Activated T-cell treated with anti-CD3 and anti-CD28 coated beads, Interleukin-2, amount 50 U/mL, for 72 hours (primary cell): ENCODE measurements around the gene ANKZF1. TPM values are rescaled to one million over a fixed set of nuclear protein-coding genes. Genes with fewer than 3 reads are reported as not detected.
"Not testable (repeated sequence)": the region's sequence is repeated elsewhere in the genome, so short reads cannot be mapped to it uniquely, and the experiment has no call there.

ENCODE experiments used
- ATAC-seq, 2 donors: fragments of 150-1000 bp; cut with Tn5 transposase; replicated peaks in 1 of 2; 2 replicates each; pipeline ENCODE4 v1.10.0; 2021; ENCODE audit warnings: moderate library complexity in 2 of 2, mild to moderate bottlenecking in 1 of 2
- DNase-seq, 2 donors: peaks; one replicate each; pipeline ENCODE4 v3.0.0; 2021 to 2022; ENCODE audit warnings: mixed read lengths in 1 of 2
- H3K27ac Mint-ChIP-seq: one replicate; pipeline ENCODE4 v1.8.0; 2022; ENCODE audit warnings: mild to moderate bottlenecking, moderate library complexity, mixed read lengths
- H3K27me3 Mint-ChIP-seq: one replicate; pipeline ENCODE4 v1.8.0; 2022; ENCODE audit warnings: low read depth, mixed read lengths
- H3K36me3 Mint-ChIP-seq, 2 donors: one replicate each; pipeline ENCODE4 v1.8.0; 2022; ENCODE audit warnings: mixed read lengths in 2 of 2, mild to moderate bottlenecking in 1 of 2; ENCODE audit not compliant: insufficient read depth in 2 of 2
- H3K4me1 Mint-ChIP-seq: one replicate; pipeline ENCODE4 v1.8.0; 2022; ENCODE audit warnings: low read depth, mixed read lengths
- H3K4me3 Mint-ChIP-seq, 2 donors: one replicate each; pipeline ENCODE4 v1.8.0; 2022; ENCODE audit warnings: mild to moderate bottlenecking in 2 of 2, mixed read lengths in 2 of 2, moderate library complexity in 2 of 2
- H3K9me3 Mint-ChIP-seq, 2 donors: one replicate each; pipeline ENCODE4 v1.8.0; 2022; ENCODE audit warnings: mixed read lengths in 2 of 2
- total RNA-seq, 2 donors: library from RNA; stranded (reverse); gene quantifications; one replicate each; pipeline ENCODE4 v1.2.3, GENCODE V29; 2022

ANKZF1 gene
- 100 to 1,000 TPM; 101 to 117 TPM for total RNA-seq

- Mint-ChIP-seq H3K36me3 (peaks cover 14 to 32% of the 10 kb centered on the region in 2 donors), H3K27ac (peak within 1 kb of the TSS; percentile 98), H3K27me3 (no peaks in the 10 kb centered on the region), H3K4me1 (peaks cover 47% of the 10 kb centered on the region), H3K4me3 (peak within 1 kb of the TSS; percentile 93 to 99), H3K9me3 (no peaks in the 10 kb centered on the region)
- DNase-seq, result peak; percentile 98 to 99
- peak; percentile 96 to 98 for ATAC-seq
Measured at GRCh38 chr2:219229305-219230058, at the start of gene ANKZF1, which contains the start of gene ATG9A. Gene ANKZF1 (plus strand): TSS chr2:219229806. CDS start chr2:219230258, 452 bp downstream. Gene ATG9A (minus strand): TSS chr2:219229636. CDS start chr2:219228024, 1,612 bp downstream.

GRCh38 chr2:219180961-219181360 is 48.6 kb upstream of the ANKZF1 start:
- ATAC-seq, result no peak

GRCh38 chr2:219181531-219181930 is 48.1 kb upstream of the ANKZF1 start:
- Mint-ChIP-seq H3K4me1 (peaks cover 56% of the 10 kb centered on the region), H3K27ac (peak overlapping the region; percentile 58), H3K27me3 (no peaks in the 10 kb centered on the region), H3K36me3 (peaks cover 12 to 22% of the 10 kb centered on the region in 2 donors), H3K4me3 (peak overlapping the region in 1 of 2 donors; percentile 36), H3K9me3 (no peaks in the 10 kb centered on the region)
- ATAC-seq (no peak), DNase-seq (no peak)

More at GRCh38 chr2:219180961-219181360, 48.6 kb upstream of the ANKZF1 start:
- H3K36me3 Mint-ChIP-seq, result peaks cover 12 to 22% of the 10 kb centered on the region in 2 donors
- no peaks in the 10 kb centered on the region for H3K9me3 Mint-ChIP-seq
- H3K4me3 Mint-ChIP-seq, result peak overlapping the region in 1 of 2 donors; percentile 11
- peak overlapping the region; percentile 22 for H3K27ac Mint-ChIP-seq
- peaks cover 52% of the 10 kb centered on the region for H3K4me1 Mint-ChIP-seq
- no peak for DNase-seq
- H3K27me3 Mint-ChIP-seq, result no peaks in the 10 kb centered on the region

GRCh38 chr2:219182331-219183150 is 47.1 kb upstream of the ANKZF1 start:
- Mint-ChIP-seq H3K27ac (peak overlapping the region; percentile 12), H3K9me3 (no peaks in the 10 kb centered on the region), H3K27me3 (no peaks in the 10 kb centered on the region), H3K36me3 (peaks cover 12 to 19% of the 10 kb centered on the region in 2 donors), H3K4me3 (peak overlapping the region in 1 of 2 donors; percentile 36), H3K4me1 (peaks cover 60% of the 10 kb centered on the region)
- ATAC-seq (peak in 1 of 2 donors; percentile 44), DNase-seq (peak; percentile 36 to 59)

- Mint-ChIP-seq H3K27ac (peak overlapping the region; percentile 27), H3K4me3 (peak overlapping the region in 1 of 2 donors; percentile 15), H3K36me3 (peaks cover 13 to 18% of the 10 kb centered on the region in 2 donors), H3K27me3 (no peaks in the 10 kb centered on the region), H3K4me1 (peaks cover 59% of the 10 kb centered on the region), H3K9me3 (no peaks in the 10 kb centered on the region)
- DNase-seq (no peak), ATAC-seq (no peak)
Measured at GRCh38 chr2:219183151-219183772, 46.3 kb upstream of the ANKZF1 start.

GRCh38 chr2:219184121-219184520 is 45.5 kb upstream of the ANKZF1 start:
- Mint-ChIP-seq H3K27ac (peak overlapping the region; percentile 27), H3K9me3 (no peaks in the 10 kb centered on the region), H3K27me3 (no peaks in the 10 kb centered on the region), H3K36me3 (peaks cover 13 to 15% of the 10 kb centered on the region in 2 donors), H3K4me3 (no peak overlapping the region), H3K4me1 (peaks cover 55% of the 10 kb centered on the region)
- ATAC-seq (no peak), DNase-seq (no peak)

- DNase-seq (peak; percentile 29 to 36), ATAC-seq (peak; percentile 89 to 91)
- no peaks in the 10 kb centered on the region for H3K27me3 Mint-ChIP-seq
- peaks cover 6 to 11% of the 10 kb centered on the region in 2 donors for H3K36me3 Mint-ChIP-seq
- H3K9me3 Mint-ChIP-seq, result no peaks in the 10 kb centered on the region
- H3K4me1 Mint-ChIP-seq, result peaks cover 30% of the 10 kb centered on the region
- peak overlapping the region; percentile 51 for H3K27ac Mint-ChIP-seq
- H3K4me3 Mint-ChIP-seq, result peak overlapping the region in 1 of 2 donors; percentile 10
Measured at GRCh38 chr2:219186754-219187456, 42.7 kb upstream of the ANKZF1 start.

GRCh38 chr2:219197388-219197787 is 32.2 kb upstream of the ANKZF1 start:
- H3K27ac Mint-ChIP-seq, result no peak overlapping the region
- ATAC-seq, result no peak
- peaks cover 20% of the 10 kb centered on the region for H3K4me1 Mint-ChIP-seq
- no peaks in the 10 kb centered on the region for H3K9me3 Mint-ChIP-seq
- H3K36me3 Mint-ChIP-seq, result no peaks in the 10 kb centered on the region
- H3K27me3 Mint-ChIP-seq, result no peaks in the 10 kb centered on the region
- DNase-seq, result no peak
- no peak overlapping the region for H3K4me3 Mint-ChIP-seq

- H3K4me3 Mint-ChIP-seq, result peak overlapping the region in 1 of 2 donors; percentile 39
- H3K27ac Mint-ChIP-seq, result no peak overlapping the region
- no peaks in the 10 kb centered on the region for H3K9me3 Mint-ChIP-seq
- H3K36me3 Mint-ChIP-seq, result peaks cover 0 to 2% of the 10 kb centered on the region in 2 donors
- H3K27me3 Mint-ChIP-seq, result no peaks in the 10 kb centered on the region
- ATAC-seq (no peak), DNase-seq (no peak)
- peaks cover 20% of the 10 kb centered on the region for H3K4me1 Mint-ChIP-seq
Measured at GRCh38 chr2:219198974-219199373, 30.6 kb upstream of the ANKZF1 start.

- peaks cover 1 to 5% of the 10 kb centered on the region in 2 donors for H3K36me3 Mint-ChIP-seq
- ATAC-seq (no peak), DNase-seq (no peak)
- H3K4me1 Mint-ChIP-seq, result peaks cover 20% of the 10 kb centered on the region
- H3K4me3 Mint-ChIP-seq, result peak overlapping the region; percentile 28 to 39
- peaks cover 0 to 3% of the 10 kb centered on the region in 2 donors for H3K9me3 Mint-ChIP-seq
- no peak overlapping the region for H3K27ac Mint-ChIP-seq
- no peaks in the 10 kb centered on the region for H3K27me3 Mint-ChIP-seq
Measured at GRCh38 chr2:219199470-219200211, 30.0 kb upstream of the ANKZF1 start.

- ATAC-seq, H3K27me3 Mint-ChIP-seq, H3K9me3 Mint-ChIP-seq, H3K36me3 Mint-ChIP-seq: not testable (repeated sequence)
- H3K27ac Mint-ChIP-seq, result peak overlapping the region; percentile 11
- peaks cover 25% of the 10 kb centered on the region for H3K4me1 Mint-ChIP-seq
- DNase-seq, result peak; percentile 36 to 42
- H3K4me3 Mint-ChIP-seq, result peak overlapping the region; percentile 78 to 82
Measured at GRCh38 chr2:219200502-219201326, 28.9 kb upstream of the ANKZF1 start.
